ENCODE measurements around the gene TCAP. TPM values are rescaled to one million over a fixed set of nuclear protein-coding genes. Genes with fewer than 3 reads are reported as not detected.

Gene TCAP, protein sequence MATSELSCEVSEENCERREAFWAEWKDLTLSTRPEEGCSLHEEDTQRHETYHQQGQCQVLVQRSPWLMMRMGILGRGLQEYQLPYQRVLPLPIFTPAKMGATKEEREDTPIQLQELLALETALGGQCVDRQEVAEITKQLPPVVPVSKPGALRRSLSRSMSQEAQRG
- under 0.01 and 0.36 TPM in 2 replicates for total RNA-seq

GRCh38 chr17:39664581-39665561 is at the start of gene TCAP:
Gene TCAP, plus strand, starts transcription at chr17:39665349. Its CDS starts 11 bp downstream, at chr17:39665360.

GRCh38 chr17:39626171-39627046 is 38.7 kb upstream of the TCAP start, which contains the start of gene PPP1R1B:
Gene PPP1R1B, plus strand, starts transcription at chr17:39626952. Its CDS starts 441 bp downstream, at chr17:39627393.

DNA sequence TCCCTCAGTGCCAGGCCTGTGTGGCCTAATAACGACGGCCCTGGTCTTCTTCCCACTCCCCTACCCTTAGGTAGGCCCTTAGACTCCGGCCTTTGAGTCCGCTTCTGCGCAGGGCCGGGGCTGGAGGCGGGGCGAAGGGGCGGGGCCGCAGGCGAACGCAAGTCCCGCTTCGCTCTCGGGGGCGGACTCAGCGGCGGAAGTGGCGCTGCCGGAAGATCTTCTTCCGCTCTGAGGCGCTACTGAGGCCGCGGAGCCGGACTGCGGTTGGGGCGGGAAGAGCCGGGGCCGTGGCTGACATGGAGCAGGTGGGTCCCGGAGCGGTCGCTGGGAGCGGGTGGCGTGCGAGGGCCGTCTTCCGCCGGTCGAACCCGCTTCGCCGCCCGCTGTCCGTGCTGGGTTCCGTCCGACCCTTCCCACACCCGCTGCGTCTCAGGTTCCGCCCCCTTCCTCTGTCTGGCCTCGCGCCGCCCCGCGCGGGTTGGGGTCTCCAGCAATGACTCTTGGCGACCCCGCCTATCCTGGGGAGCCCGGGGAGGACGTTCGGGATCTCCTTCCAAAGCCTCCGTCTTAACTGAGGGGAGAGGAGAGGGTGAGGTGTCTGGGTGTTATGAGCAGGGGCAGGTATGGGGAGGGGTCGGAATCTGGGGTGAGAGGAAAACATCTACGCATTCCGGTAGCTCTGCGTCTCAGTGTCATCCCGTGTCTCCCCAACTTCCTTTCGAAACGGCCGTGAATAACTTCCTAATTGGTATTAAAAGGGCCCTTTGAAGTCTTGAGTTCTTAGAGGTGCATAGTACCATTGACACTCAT is 28.0 kb upstream of the TCAP start, which contains the start of gene STARD3:
STARD3 (plus strand) TSS at position 218 of the 810 bp plus-strand sequence. CDS start 16,388 bp downstream, outside the sequence.

DNA sequence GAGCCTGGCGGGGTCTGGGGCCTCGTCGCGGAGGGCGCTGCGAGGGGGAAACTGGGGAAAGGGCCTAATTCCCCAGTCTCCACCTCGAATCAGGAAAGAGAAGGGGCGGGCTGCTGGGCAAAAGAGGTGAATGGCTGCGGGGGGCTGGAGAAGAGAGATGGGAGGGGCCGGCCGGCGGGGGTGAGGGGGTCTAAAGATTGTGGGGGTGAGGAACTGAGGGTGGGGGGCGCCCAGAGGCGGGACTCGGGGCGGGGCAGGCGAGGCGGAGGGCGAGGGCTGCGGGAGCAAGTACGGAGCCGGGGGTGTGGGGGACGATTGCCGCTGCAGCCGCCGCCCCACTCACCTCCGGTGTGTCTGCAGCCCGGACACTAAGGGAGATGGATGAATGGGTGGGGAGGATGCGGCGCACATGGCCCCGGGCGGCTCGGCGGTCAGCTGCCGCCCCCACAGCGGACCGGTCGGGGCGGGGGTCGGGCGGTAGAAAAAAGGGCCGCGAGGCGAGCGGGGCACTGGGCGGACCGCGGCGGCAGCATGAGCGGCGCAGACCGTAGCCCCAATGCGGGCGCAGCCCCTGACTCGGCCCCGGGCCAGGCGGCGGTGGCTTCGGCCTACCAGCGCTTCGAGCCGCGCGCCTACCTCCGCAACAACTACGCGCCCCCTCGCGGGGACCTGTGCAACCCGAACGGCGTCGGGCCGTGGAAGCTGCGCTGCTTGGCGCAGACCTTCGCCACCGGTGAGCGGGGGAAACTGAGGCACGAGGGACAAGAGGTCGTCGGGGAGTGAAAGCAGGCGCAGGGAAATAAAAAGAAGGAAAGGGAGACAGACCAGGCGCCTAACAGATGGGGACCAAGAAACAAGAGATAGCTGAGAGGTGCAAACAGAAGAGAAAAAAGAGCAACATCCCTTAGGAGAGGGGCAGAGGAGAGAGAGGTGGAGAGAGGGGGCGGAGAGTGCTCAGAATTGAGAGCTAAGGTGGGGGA is 3.1 kb downstream of the TCAP start, which contains the start of gene PNMT:
PNMT (plus strand) TSS at position 509 of the 980 bp plus-strand sequence; CDS start at position 532, 23 bp downstream.

GRCh38 chr17:39687546-39688474 is 22.7 kb downstream of the TCAP start, which contains the start of gene PGAP3:
Gene PGAP3, minus strand, starts transcription at chr17:39688057. Its CDS starts 43 bp downstream, at chr17:39688014.

DNA sequence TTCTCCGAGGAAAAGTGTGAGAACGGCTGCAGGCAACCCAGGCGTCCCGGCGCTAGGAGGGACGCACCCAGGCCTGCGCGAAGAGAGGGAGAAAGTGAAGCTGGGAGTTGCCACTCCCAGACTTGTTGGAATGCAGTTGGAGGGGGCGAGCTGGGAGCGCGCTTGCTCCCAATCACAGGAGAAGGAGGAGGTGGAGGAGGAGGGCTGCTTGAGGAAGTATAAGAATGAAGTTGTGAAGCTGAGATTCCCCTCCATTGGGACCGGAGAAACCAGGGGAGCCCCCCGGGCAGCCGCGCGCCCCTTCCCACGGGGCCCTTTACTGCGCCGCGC is 34.6 kb downstream of the TCAP start, which contains the start of gene ERBB2:
ERBB2 (plus strand) TSS at position 247 of the 330 bp plus-strand sequence. CDS start 175 bp downstream, outside the sequence.

Other genes starting within 250 kb of the TCAP start
- 27.0 and 33.2 TPM in 2 replicates for gene MED1, start 214.1 kb upstream of the TCAP start, total RNA-seq
- gene CDK12, start 203.9 kb upstream of the TCAP start, total RNA-seq: 24.9 and 38.4 TPM in 2 replicates
- not detected in 2 replicates for gene NEUROD2, start 57.4 kb upstream of the TCAP start, total RNA-seq
- gene PPP1R1B, start 38.4 kb upstream of the TCAP start, total RNA-seq: under 0.01 TPM in 1 of 2 replicates, not detected in the other
- gene STARD3, start 28.2 kb upstream of the TCAP start, total RNA-seq: 25.3 and 34.2 TPM in 2 replicates
- gene PNMT, start 3.1 kb downstream of the TCAP start, total RNA-seq: not detected in 2 replicates
- 8.2 and 12.0 TPM in 2 replicates for gene PGAP3, start 22.7 kb downstream of the TCAP start, total RNA-seq
- 40.3 and 103 TPM in 2 replicates for gene ERBB2, start 34.7 kb downstream of the TCAP start, total RNA-seq
- gene MIEN1, start 65.2 kb downstream of the TCAP start, total RNA-seq: 16.6 and 21.9 TPM in 2 replicates
- gene GRB7, start 72.6 kb downstream of the TCAP start, total RNA-seq: 11.3 and 12.0 TPM in 2 replicates
- under 0.01 and 0.57 TPM in 2 replicates for gene IKZF3, start 199.0 kb downstream of the TCAP start, total RNA-seq
- gene ZPBP2, start 202.9 kb downstream of the TCAP start, total RNA-seq: not detected in 2 replicates